CD14-positive monocyte (primary cell): ENCODE data around the gene ABCG8. TPM values are rescaled to one million over a fixed set of nuclear protein-coding genes. Genes with fewer than 3 reads are reported as not detected.

Experiments
- DNase-seq, 3 donors: peaks; one replicate each; pipeline ENCODE4 v3.0.0-alpha.2; 2011 to 2022
- H2AFZ ChIP-seq: 2 replicates; pipeline ENCODE4 v1.6.0; 2012; ENCODE audit warnings: mild to moderate bottlenecking, low read depth, low read length, inconsistent platforms; ENCODE audit not compliant: insufficient read depth, poor library complexity, severe bottlenecking
- H3K27ac ChIP-seq, 2 donors: 1 replicate in 1 of 2; 2 replicates in 1 of 2; pipeline ENCODE4 v1.5.1; 2012 to 2013; ENCODE audit warnings: low read length in 2 of 2, control low read depth in 1 of 2, inconsistent platforms in 1 of 2, low read depth in 1 of 2, mild to moderate bottlenecking in 1 of 2
- H3K27me3 ChIP-seq, 2 donors: one replicate each; pipeline versions ENCODE4 v1.6.0 to v1.6.1; 2011 to 2013; ENCODE audit warnings: low read length in 2 of 2; ENCODE audit not compliant: control insufficient read depth in 2 of 2, insufficient read depth in 2 of 2
- H3K36me3 ChIP-seq, 2 donors: replicated peaks in 1 of 2; 1 replicate in 1 of 2; 2 replicates in 1 of 2; pipeline versions ENCODE4 v1.5.1 to v1.6.1; 2012 to 2013; ENCODE audit warnings: low read length in 2 of 2, control low read depth in 1 of 2, inconsistent platforms in 1 of 2, mild to moderate bottlenecking in 1 of 2; ENCODE audit not compliant: insufficient read depth in 2 of 2, control insufficient read depth in 1 of 2
- H3K4me1 ChIP-seq, 2 donors: 1 replicate in 1 of 2; 2 replicates in 1 of 2; pipeline versions ENCODE4 v1.5.1 to v1.6.1; 2012 to 2013; ENCODE audit warnings: low read length in 2 of 2, control low read depth in 1 of 2, inconsistent platforms in 1 of 2, mild to moderate bottlenecking in 1 of 2, moderate library complexity in 1 of 2; ENCODE audit not compliant: insufficient read depth in 2 of 2, control insufficient read depth in 1 of 2
- H3K4me2 ChIP-seq: replicated peaks from 2 replicates; pipeline ENCODE3; 2012; ENCODE audit warnings: low read length, moderate library complexity, mild to moderate bottlenecking; ENCODE audit not compliant: poor library complexity, severe bottlenecking; ENCODE audit errors: extremely low read depth
- H3K4me3 ChIP-seq, 3 experiments: fragments of 200-600 bp in 1 of 3; sonication (generic) in 1 of 3; replicated peaks in 1 of 3; 1 replicate in 2 of 3; 2 replicates in 1 of 3; pipeline ENCODE4 v1.5.1; 2011 to 2013; ENCODE audit warnings: low read length in 3 of 3, mild to moderate bottlenecking in 3 of 3, control low read depth in 2 of 3, low read depth in 2 of 3, inconsistent platforms in 1 of 3, moderate library complexity in 1 of 3
- H3K79me2 ChIP-seq: 2 replicates; pipeline ENCODE4 v1.6.0; 2012; ENCODE audit warnings: mild to moderate bottlenecking, control low read depth, inconsistent platforms, low read length, moderate library complexity; ENCODE audit not compliant: insufficient read depth
- H3K9ac ChIP-seq: 2 replicates; pipeline ENCODE4 v1.6.0; 2017; ENCODE audit warnings: low read length, mild to moderate bottlenecking; ENCODE audit not compliant: insufficient read depth, poor library complexity, severe bottlenecking
- H3K9me3 ChIP-seq, 2 donors: replicated peaks in 1 of 2; 1 replicate in 1 of 2; 2 replicates in 1 of 2; pipeline versions ENCODE4 v1.5.1 to v1.6.1; 2012 to 2013; ENCODE audit warnings: low read length in 2 of 2, control low read depth in 1 of 2; ENCODE audit not compliant: control insufficient read depth in 1 of 2, insufficient read depth in 1 of 2
- H4K20me1 ChIP-seq: 2 replicates; pipeline ENCODE4 v1.6.0; 2012; ENCODE audit warnings: mild to moderate bottlenecking, low read length, control low read depth, moderate library complexity; ENCODE audit not compliant: insufficient read depth
- H3K27ac Mint-ChIP-seq, 7 donors: one replicate each; pipeline ENCODE4 v1.8.0; 2020; ENCODE audit warnings: mild to moderate bottlenecking in 7 of 7, mixed read lengths in 7 of 7, moderate library complexity in 6 of 7, inconsistent platforms in 2 of 7
- H3K27me3 Mint-ChIP-seq, 3 donors: one replicate each; pipeline ENCODE4 v1.8.0; 2021 to 2022; ENCODE audit warnings: low read depth in 3 of 3, mild to moderate bottlenecking in 3 of 3, mixed read lengths in 3 of 3, moderate library complexity in 3 of 3, inconsistent platforms in 1 of 3
- H3K36me3 Mint-ChIP-seq, 2 donors: one replicate each; pipeline ENCODE4 v1.8.0; 2020; ENCODE audit warnings: mixed read lengths in 2 of 2, inconsistent platforms in 1 of 2, mild to moderate bottlenecking in 1 of 2
- H3K4me1 Mint-ChIP-seq: one replicate; pipeline ENCODE4 v1.8.0; 2020; ENCODE audit warnings: mild to moderate bottlenecking, mixed read lengths
- H3K4me3 Mint-ChIP-seq, 2 donors: one replicate each; pipeline ENCODE4 v1.8.0; 2020; ENCODE audit warnings: mild to moderate bottlenecking in 2 of 2, mixed read lengths in 2 of 2, moderate library complexity in 1 of 2
- H3K9me3 Mint-ChIP-seq, 7 donors: one replicate each; pipeline ENCODE4 v1.8.0; 2020 to 2022; ENCODE audit warnings: mixed read lengths in 7 of 7, mild to moderate bottlenecking in 6 of 7, moderate library complexity in 6 of 7, inconsistent platforms in 2 of 7
- WGBS: methylation state at CpG from one replicate; pipeline ENCODE4 v1.1.5; 2013; ENCODE audit warnings: missing lambda C conversion rate; ENCODE audit not compliant: insufficient coverage; 5-methylcytosine and 5-hydroxymethylcytosine counted together
- intact Hi-C, 2 donors: fragments of 100-400 bp; cut with micrococcal nuclease; formaldehyde crosslinking; loops; one replicate each; pipeline versions ENCODE4 v1.15.0 to v1.15.1; 2023
- polyA plus RNA-seq, 3 donors: library from polyadenylated mRNA; depleted of rRNA in 1 of 3; unstranded in 2 of 3; stranded (reverse) in 1 of 3; fragments of 300-500 nt in 2 of 3; fragments of >200 nt in 1 of 3; fragmentation: Illumina TruSeq in 2 of 3; gene quantifications; 1 replicate in 2 of 3; 2 replicates in 1 of 3; pipeline ENCODE4 v1.2.3, GENCODE V29; 2012 to 2021
- TF ChIP-seq, protein P1 (sequence below): fragments of 200-600 bp; IDR thresholded peaks from one replicate; pipeline ENCODE4 v1.8.0; 2022; ENCODE audit warnings: antibody characterized with exemption, mild to moderate bottlenecking

Gene ABCG8
- polyA plus RNA-seq, 3 donors = not detected

- H3K79me2 ChIP-seq = no peaks in the 10 kb centered on the region
- no peak overlapping the region for H3K4me3 ChIP-seq
- Mint-ChIP-seq H3K27me3 (peaks cover 0 to 1% (median 0%) of the 10 kb centered on the region in 3 donors), H3K27ac (no peak overlapping the region), H3K4me1 (no peaks in the 10 kb centered on the region), H3K9me3 (peaks cover 0 to 2% (median 0%) of the 10 kb centered on the region in 7 donors), H3K4me3 (no peak overlapping the region), H3K36me3 (no peaks in the 10 kb centered on the region)
- H3K9me3 ChIP-seq = no peaks in the 10 kb centered on the region
- no peak overlapping the region for H2AFZ ChIP-seq
- H3K27me3 ChIP-seq = no peaks in the 10 kb centered on the region
- H3K9ac ChIP-seq = no peak overlapping the region
- no peak overlapping the region for H3K27ac ChIP-seq
- 77% methylated on average over 6 of the region's 14 CpGs for whole genome bisulfite sequencing
- TF ChIP-seq, protein P1, sequence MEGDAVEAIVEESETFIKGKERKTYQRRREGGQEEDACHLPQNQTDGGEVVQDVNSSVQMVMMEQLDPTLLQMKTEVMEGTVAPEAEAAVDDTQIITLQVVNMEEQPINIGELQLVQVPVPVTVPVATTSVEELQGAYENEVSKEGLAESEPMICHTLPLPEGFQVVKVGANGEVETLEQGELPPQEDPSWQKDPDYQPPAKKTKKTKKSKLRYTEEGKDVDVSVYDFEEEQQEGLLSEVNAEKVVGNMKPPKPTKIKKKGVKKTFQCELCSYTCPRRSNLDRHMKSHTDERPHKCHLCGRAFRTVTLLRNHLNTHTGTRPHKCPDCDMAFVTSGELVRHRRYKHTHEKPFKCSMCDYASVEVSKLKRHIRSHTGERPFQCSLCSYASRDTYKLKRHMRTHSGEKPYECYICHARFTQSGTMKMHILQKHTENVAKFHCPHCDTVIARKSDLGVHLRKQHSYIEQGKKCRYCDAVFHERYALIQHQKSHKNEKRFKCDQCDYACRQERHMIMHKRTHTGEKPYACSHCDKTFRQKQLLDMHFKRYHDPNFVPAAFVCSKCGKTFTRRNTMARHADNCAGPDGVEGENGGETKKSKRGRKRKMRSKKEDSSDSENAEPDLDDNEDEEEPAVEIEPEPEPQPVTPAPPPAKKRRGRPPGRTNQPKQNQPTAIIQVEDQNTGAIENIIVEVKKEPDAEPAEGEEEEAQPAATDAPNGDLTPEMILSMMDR = no peak
- no peaks in the 10 kb centered on the region for H3K4me1 ChIP-seq
- DNase-seq = no peak
- no peaks in the 10 kb centered on the region for H3K36me3 ChIP-seq
- intact Hi-C loops = no loop called here
- no peak overlapping the region for H3K4me2 ChIP-seq
- H4K20me1 ChIP-seq = no peaks in the 10 kb centered on the region
Observed at GRCh38 chr2:43839776-43840564, 1.2 kb downstream of the ABCG8 start.

- Mint-ChIP-seq H3K27me3 (peaks cover 0 to 3% (median 0%) of the 10 kb centered on the region in 3 donors), H3K36me3 (no peaks in the 10 kb centered on the region), H3K4me1 (no peaks in the 10 kb centered on the region), H3K9me3 (no peaks in the 10 kb centered on the region), H3K4me3 (no peak overlapping the region), H3K27ac (no peak overlapping the region)
- Histone ChIP-seq H2AFZ (no peak overlapping the region), H3K36me3 (no peaks in the 10 kb centered on the region), H3K27me3 (no peaks in the 10 kb centered on the region), H3K4me1 (no peaks in the 10 kb centered on the region), H3K79me2 (no peaks in the 10 kb centered on the region), H3K4me3 (no peak overlapping the region), H3K9ac (no peak overlapping the region), H3K27ac (no peak overlapping the region), H3K9me3 (no peaks in the 10 kb centered on the region), H4K20me1 (no peaks in the 10 kb centered on the region), H3K4me2 (no peak overlapping the region)
- TF ChIP-seq, protein P1 = no peak
- no peak for DNase-seq
- 92% methylated on average over 5 of the region's 5 CpGs for WGBS
- intact Hi-C loops = no loop called here
Observed at GRCh38 chr2:43840965-43841364, 2.2 kb downstream of the ABCG8 start.
